HEK293 (cell line): ENCODE results near the gene ANKRD6.

ENCODE experiments used
- HOXD13 ChIP-seq: sonication (generic); formaldehyde crosslinking; IDR thresholded peaks from 2 replicates; pipeline ENCODE4 v1.8.0; 2022; ENCODE audit warnings: missing genetic modification reagents, borderline replicate concordance
- KLF16 ChIP-seq: fragments of 450-650 bp; formaldehyde crosslinking; IDR thresholded peaks from 2 replicates; pipeline ENCODE4 v1.5.1; 2017; ENCODE audit warnings: missing biosample characterization, missing genetic modification characterization
- MYNN ChIP-seq: fragments of 450-650 bp; formaldehyde crosslinking; IDR thresholded peaks from 2 replicates; pipeline ENCODE4 v1.5.1; 2016; ENCODE audit warnings: missing biosample characterization, missing genetic modification characterization, borderline replicate concordance
- PRDM6 ChIP-seq: fragments of 450-650 bp; formaldehyde crosslinking; IDR thresholded peaks from 2 replicates; pipeline ENCODE4 v1.5.1; 2017; ENCODE audit warnings: missing biosample characterization, missing genetic modification characterization
- SCRT1 ChIP-seq: fragments of 450-650 bp; formaldehyde crosslinking; IDR thresholded peaks from 2 replicates; pipeline ENCODE4 v1.5.1; 2016; ENCODE audit warnings: missing biosample characterization, missing genetic modification characterization, borderline replicate concordance
- TCF7L2 ChIP-seq: IDR thresholded peaks from 2 replicates; pipeline ENCODE4 v1.6.1; 2011; ENCODE audit warnings: low read depth, mild to moderate bottlenecking, inconsistent platforms, low read length, moderate library complexity, borderline replicate concordance
- ZBTB6 ChIP-seq: fragments of 450-650 bp; formaldehyde crosslinking; IDR thresholded peaks from 2 replicates; pipeline ENCODE4 v1.5.1; 2017; ENCODE audit warnings: missing biosample characterization, missing genetic modification characterization
- ZFP69B ChIP-seq: fragments of 450-650 bp; formaldehyde crosslinking; IDR thresholded peaks from 2 replicates; pipeline ENCODE4 v1.5.1; 2016; ENCODE audit warnings: missing biosample characterization, missing genetic modification characterization
- ZNF211 ChIP-seq: fragments of 450-650 bp; formaldehyde crosslinking; IDR thresholded peaks from 2 replicates; pipeline ENCODE4 v1.5.1; 2016; ENCODE audit warnings: low read depth, missing biosample characterization, missing genetic modification characterization
- ZNF280C ChIP-seq: fragments of 450-650 bp; formaldehyde crosslinking; IDR thresholded peaks from 2 replicates; pipeline ENCODE4 v1.5.1; 2016; ENCODE audit warnings: missing biosample characterization, missing genetic modification characterization
- ZNF302 ChIP-seq: fragments of 450-650 bp; formaldehyde crosslinking; IDR thresholded peaks from 2 replicates; pipeline ENCODE4 v1.5.1; 2016; ENCODE audit warnings: missing biosample characterization, missing genetic modification characterization, low read depth
- ZNF426 ChIP-seq: fragments of 450-650 bp; formaldehyde crosslinking; IDR thresholded peaks from 2 replicates; pipeline ENCODE4 v1.5.1; 2017; ENCODE audit warnings: missing biosample characterization, missing genetic modification characterization, mild to moderate bottlenecking, inconsistent platforms, moderate library complexity
- ZNF48 ChIP-seq: fragments of 450-650 bp; formaldehyde crosslinking; IDR thresholded peaks from 2 replicates; pipeline ENCODE4 v1.5.1; 2016; ENCODE audit warnings: missing biosample characterization, missing genetic modification characterization
- ZNF549 ChIP-seq: fragments of 450-650 bp; IDR thresholded peaks from 2 replicates; pipeline ENCODE4 v1.5.1; 2018; ENCODE audit warnings: missing biosample characterization, missing genetic modification characterization, mild to moderate bottlenecking, inconsistent platforms, moderate library complexity
- ZNF560 ChIP-seq: fragments of 450-650 bp; formaldehyde crosslinking; IDR thresholded peaks from 2 replicates; pipeline ENCODE4 v1.5.1; 2017; ENCODE audit warnings: missing biosample characterization, missing genetic modification characterization, borderline replicate concordance
- ZNF626 ChIP-seq: fragments of 450-650 bp; sonication (Bioruptor Pico); formaldehyde crosslinking; IDR thresholded peaks from 2 replicates; pipeline ENCODE4 v1.5.1; 2018; ENCODE audit warnings: missing biosample characterization, missing genetic modification characterization, inconsistent platforms
- ZNF692 ChIP-seq: fragments of 450-650 bp; formaldehyde crosslinking; IDR thresholded peaks from 2 replicates; pipeline ENCODE4 v1.5.1; 2016; ENCODE audit warnings: missing biosample characterization, missing genetic modification characterization
- ZNF76 ChIP-seq: fragments of 450-650 bp; formaldehyde crosslinking; IDR thresholded peaks from 2 replicates; pipeline ENCODE4; 2016; ENCODE audit warnings: low read depth, missing biosample characterization, missing genetic modification characterization, borderline replicate concordance
- ZSCAN18 ChIP-seq: fragments of 450-650 bp; formaldehyde crosslinking; IDR thresholded peaks from 2 replicates; pipeline ENCODE4 v1.5.1; 2016; ENCODE audit warnings: missing biosample characterization, missing genetic modification characterization
- TF ChIP-seq, protein P1 (sequence below): fragments of 450-650 bp; formaldehyde crosslinking; optimal IDR thresholded peaks from 2 replicates; pipeline ENCODE3; 2016; ENCODE audit warnings: missing biosample characterization, mild to moderate bottlenecking, missing genetic modification characterization
- TF ChIP-seq, protein P2 (sequence below): fragments of 450-650 bp; formaldehyde crosslinking; IDR thresholded peaks from 2 replicates; pipeline ENCODE4 v1.5.1; 2016; ENCODE audit warnings: missing biosample characterization, missing genetic modification characterization
- TF ChIP-seq, protein P3 (sequence below): fragments of 450-650 bp; formaldehyde crosslinking; IDR thresholded peaks from 2 replicates; pipeline ENCODE4 v1.5.1; 2016; ENCODE audit warnings: missing biosample characterization, missing genetic modification characterization

The ANKRD6 gene

DNA sequence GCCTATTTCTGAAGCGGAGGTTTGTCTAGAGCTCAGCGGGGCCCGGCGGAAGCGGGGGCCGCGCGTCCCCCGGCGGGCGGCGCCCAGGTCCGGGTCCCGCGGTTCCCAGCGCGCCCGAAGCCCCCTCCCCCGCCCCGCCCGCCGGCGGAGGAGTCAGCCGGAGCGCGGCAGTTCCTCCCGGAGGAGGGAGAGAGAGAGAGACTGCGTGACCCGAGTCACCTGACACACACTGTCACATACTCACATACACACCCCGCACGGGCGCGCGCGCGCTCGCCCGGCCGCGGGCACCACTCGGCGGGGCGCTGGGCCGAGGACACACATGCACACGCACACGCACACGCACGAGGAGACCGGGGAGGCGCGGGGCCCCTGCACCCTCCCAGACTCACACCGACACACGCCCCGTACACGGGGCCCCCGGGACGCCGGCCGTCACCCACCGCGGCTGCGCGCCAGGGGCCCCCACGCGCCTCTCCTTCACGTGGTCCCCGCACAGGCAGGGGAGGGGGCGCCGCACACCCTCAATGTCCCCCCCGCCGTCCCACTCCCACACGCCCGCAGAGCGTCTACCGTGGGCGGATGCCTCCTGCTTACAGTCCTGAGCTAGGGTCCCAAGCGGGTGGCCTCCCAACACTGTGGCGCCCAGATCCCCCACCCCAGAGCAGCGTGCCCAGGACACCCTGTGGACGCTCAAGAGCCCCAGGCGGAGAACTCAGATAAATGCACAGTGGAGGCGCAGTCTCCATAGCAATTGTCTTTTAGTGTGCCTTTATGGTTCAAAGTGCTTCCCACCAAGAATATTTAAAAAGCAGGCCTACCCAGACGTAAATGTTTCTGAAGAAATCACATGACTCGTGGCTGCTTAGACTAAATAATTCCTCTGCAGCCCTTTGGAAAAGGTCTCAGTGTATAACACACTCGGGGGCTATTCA, 20.6 kb upstream of the ANKRD6 start, which contains the start of gene RRAGD (continued):
- TF ChIP-seq, protein P1, sequence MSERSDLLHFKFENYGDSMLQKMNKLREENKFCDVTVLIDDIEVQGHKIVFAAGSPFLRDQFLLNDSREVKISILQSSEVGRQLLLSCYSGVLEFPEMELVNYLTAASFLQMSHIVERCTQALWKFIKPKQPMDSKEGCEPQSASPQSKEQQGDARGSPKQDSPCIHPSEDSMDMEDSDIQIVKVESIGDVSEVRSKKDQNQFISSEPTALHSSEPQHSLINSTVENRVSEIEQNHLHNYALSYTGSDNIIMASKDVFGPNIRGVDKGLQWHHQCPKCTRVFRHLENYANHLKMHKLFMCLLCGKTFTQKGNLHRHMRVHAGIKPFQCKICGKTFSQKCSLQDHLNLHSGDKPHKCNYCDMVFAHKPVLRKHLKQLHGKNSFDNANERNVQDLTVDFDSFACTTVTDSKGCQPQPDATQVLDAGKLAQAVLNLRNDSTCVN (tag by site-specific recombination) = peak; percentile 82
- TF ChIP-seq HOXD13 (CRISPR knock-in tag) = no peak
- 0 out of 2 replicates have a peak, but pooled peaks have one; percentile 38 for TF ChIP-seq ZFP69B (tag by site-specific recombination)
- TF ChIP-seq ZSCAN18 = no peak
- TF ChIP-seq MYNN (tag by site-specific recombination) = no peak
- TF ChIP-seq TCF7L2 = no peak
- no peak for TF ChIP-seq PRDM6 (tag by site-specific recombination)
- TF ChIP-seq ZNF692 (tag by site-specific recombination) = peak; percentile 79
- no peak for TF ChIP-seq ZBTB6
- peak; percentile 87 for TF ChIP-seq KLF16 (tag by site-specific recombination)
- no peak for TF ChIP-seq ZNF76 (tag by site-specific recombination)
- no peak for TF ChIP-seq ZNF549 (tag by site-specific recombination)
- TF ChIP-seq ZNF560 (tag by site-specific recombination) = no peak
- no peak for TF ChIP-seq ZNF48 (tag by site-specific recombination)
- TF ChIP-seq ZNF626 = no peak
- TF ChIP-seq ZNF280C (tag by site-specific recombination) = no peak
- TF ChIP-seq ZNF426 (tag by site-specific recombination) = no peak
- no peak for TF ChIP-seq SCRT1 (tag by site-specific recombination)
- no peak for TF ChIP-seq ZNF302 (tag by site-specific recombination)
- TF ChIP-seq, protein P2, sequence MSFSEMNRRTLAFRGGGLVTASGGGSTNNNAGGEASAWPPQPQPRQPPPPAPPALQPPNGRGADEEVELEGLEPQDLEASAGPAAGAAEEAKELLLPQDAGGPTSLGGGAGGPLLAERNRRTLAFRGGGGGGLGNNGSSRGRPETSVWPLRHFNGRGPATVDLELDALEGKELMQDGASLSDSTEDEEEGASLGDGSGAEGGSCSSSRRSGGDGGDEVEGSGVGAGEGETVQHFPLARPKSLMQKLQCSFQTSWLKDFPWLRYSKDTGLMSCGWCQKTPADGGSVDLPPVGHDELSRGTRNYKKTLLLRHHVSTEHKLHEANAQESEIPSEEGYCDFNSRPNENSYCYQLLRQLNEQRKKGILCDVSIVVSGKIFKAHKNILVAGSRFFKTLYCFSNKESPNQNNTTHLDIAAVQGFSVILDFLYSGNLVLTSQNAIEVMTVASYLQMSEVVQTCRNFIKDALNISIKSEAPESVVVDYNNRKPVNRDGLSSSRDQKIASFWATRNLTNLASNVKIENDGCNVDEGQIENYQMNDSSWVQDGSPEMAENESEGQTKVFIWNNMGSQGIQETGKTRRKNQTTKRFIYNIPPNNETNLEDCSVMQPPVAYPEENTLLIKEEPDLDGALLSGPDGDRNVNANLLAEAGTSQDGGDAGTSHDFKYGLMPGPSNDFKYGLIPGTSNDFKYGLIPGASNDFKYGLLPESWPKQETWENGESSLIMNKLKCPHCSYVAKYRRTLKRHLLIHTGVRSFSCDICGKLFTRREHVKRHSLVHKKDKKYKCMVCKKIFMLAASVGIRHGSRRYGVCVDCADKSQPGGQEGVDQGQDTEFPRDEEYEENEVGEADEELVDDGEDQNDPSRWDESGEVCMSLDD = peak; percentile 93
- TF ChIP-seq ZNF211 (tag by site-specific recombination) = no peak
- TF ChIP-seq, protein P3, sequence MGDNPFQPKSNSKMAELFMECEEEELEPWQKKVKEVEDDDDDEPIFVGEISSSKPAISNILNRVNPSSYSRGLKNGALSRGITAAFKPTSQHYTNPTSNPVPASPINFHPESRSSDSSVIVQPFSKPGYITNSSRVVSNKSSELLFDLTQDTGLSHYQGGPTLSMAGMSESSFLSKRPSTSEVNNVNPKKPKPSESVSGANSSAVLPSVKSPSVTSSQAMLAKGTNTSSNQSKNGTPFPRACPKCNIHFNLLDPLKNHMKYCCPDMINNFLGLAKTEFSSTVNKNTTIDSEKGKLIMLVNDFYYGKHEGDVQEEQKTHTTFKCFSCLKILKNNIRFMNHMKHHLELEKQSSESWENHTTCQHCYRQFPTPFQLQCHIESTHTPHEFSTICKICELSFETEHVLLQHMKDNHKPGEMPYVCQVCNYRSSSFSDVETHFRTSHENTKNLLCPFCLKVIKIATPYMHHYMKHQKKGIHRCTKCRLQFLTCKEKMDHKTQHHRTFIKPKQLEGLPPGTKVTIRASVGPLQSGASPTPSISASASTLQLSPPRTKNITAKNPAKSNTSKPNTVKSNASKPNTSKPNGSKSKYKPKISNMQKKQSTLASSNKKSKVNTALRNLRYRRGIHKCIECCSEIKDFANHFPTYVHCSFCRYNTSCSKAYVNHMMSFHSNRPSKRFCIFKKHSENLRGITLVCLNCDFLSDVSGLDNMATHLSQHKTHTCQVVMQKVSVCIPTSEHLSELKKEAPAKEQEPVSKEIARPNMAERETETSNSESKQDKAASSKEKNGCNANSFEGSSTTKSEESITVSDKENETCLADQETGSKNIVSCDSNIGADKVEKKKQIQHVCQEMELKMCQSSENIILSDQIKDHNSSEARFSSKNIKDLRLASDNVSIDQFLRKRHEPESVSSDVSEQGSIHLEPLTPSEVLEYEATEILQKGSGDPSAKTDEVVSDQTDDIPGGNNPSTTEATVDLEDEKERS = no peak
